Uterus (tissue), 2 donors: ENCODE results near the gene ZNF710.

Source experiments
- POLR2A ChIP-seq, 2 donors: fragments of 450-650 bp; IDR thresholded peaks; one replicate each; pipeline ENCODE4 v1.6.1; 2016; ENCODE audit warnings: antibody characterized with exemption in 2 of 2, mild to moderate bottlenecking in 1 of 2, moderate library complexity in 1 of 2
- TF ChIP-seq, protein P1 (sequence below), 4 experiments: fragments of 200-600 bp in 2 of 4; fragments of 450-650 bp in 2 of 4; sonication (generic) in 2 of 4; IDR thresholded peaks; one replicate each; pipeline ENCODE4 v1.5.1; 2016 to 2019; ENCODE audit warnings: antibody characterized with exemption in 4 of 4, mild to moderate bottlenecking in 2 of 4, moderate library complexity in 1 of 4

DNA sequence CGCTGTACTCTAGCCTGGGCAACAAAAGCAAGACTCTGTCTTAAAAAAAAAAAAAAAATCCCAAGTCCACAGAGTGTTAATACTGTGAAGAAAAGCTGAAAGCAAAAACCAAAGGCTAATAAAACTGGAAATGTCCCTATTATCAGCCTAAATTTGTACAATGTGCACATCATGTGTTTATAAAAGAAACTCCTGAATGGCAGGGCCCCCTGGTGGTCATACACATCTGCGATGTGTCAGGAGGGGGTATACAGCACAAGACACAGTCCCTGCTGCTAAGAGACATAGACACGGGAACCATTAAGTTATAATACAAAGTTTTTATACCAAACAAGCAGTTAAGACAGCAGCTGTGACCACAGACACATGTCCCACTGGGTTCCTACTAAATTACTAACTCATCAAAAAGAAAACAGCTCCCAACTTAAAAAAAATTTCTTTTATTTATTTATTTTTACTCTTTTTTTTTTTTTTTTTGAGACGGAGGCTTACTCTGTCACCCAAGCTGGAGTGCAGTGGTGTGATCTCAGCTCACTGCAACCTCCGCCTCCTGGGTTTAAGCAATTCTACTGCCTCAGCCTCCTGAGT, 70.2 kb downstream of the ZNF710 start:
- TF ChIP-seq, protein P1, sequence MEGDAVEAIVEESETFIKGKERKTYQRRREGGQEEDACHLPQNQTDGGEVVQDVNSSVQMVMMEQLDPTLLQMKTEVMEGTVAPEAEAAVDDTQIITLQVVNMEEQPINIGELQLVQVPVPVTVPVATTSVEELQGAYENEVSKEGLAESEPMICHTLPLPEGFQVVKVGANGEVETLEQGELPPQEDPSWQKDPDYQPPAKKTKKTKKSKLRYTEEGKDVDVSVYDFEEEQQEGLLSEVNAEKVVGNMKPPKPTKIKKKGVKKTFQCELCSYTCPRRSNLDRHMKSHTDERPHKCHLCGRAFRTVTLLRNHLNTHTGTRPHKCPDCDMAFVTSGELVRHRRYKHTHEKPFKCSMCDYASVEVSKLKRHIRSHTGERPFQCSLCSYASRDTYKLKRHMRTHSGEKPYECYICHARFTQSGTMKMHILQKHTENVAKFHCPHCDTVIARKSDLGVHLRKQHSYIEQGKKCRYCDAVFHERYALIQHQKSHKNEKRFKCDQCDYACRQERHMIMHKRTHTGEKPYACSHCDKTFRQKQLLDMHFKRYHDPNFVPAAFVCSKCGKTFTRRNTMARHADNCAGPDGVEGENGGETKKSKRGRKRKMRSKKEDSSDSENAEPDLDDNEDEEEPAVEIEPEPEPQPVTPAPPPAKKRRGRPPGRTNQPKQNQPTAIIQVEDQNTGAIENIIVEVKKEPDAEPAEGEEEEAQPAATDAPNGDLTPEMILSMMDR (IDR thresholded peaks at IDR 0.05): peak; percentile 63 to 83 (median 76)
- TF ChIP-seq POLR2A (IDR thresholded peaks at IDR 0.05): no peak
